Measurements from ENCODE around the gene TTLL6. TPM values are rescaled to one million over a fixed set of nuclear protein-coding genes. Genes with fewer than 3 reads are reported as not detected.
"Not testable (repeated sequence)": the region's sequence is repeated elsewhere in the genome, so short reads cannot be mapped to it uniquely, and the experiment has no call there.

The TTLL6 gene
- total RNA-seq, 1 experiment from 2014 or later = 2.4 TPM

DNA sequence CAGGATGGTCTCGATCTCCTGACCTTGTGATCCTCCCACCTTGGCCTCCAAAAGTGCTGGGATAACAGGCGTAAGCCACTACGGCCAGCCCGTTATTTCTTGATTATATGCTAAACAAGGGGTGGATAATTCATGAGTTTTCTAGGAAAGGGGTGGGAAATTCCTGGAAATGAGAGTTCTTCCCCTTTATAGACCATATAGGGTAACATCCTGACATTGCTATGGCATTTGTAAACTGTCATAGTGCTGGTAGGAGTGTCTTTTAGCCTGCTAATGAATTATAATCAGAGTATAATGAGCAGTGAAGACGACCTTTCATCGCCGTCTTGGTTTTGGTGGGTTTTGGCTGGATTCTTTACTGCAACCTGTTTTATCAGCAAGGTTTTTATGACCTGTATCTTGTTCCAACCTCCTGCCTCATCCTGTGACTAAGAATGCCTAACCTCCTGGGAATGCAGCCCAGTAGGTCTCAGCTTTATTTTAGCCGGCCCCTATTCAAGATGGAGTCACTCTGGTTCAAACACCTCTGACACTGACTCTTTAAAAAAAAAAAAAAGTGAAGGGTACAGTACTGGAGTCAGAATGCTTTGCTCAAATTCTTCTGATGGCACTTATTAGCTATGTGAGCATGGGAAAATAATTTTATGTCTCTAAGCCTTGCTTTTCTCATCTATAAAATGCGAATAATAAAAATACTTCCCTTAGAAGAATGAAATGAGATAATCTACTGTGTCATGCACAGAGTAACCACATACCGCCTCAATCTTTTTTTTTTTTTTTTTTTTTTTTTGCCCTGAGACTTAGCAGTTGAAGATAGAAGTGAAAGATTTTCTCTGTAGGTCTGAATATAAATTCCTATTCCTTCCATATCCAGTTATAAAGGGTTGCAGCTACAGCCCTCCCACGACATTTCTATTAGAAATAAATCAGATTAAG, 8.7 kb upstream of the TTLL6 start:
- Histone ChIP-seq H3K4me1 (ENCODE audit: insufficient read depth, low read length) (no peaks in the 10 kb centered on the region; the same call in 1 of the 2 replicates), H2AFZ (ENCODE audit: low read length) (no peak overlapping the region), H3K23ac (ENCODE audit: insufficient read length, low read depth, low read length) (no peak overlapping the region), H3K79me2 (ENCODE audit: insufficient read depth, low read length) (no peaks in the 10 kb centered on the region), H2BK15ac (ENCODE audit: low read depth, low read length) (no peak overlapping the region), H2BK120ac (ENCODE audit: low read depth, low read length, poor library complexity, severe bottlenecking) (no peak overlapping the region), H3K4me2 (ENCODE audit: insufficient read depth, insufficient read length, low read length) (no peak overlapping the region), H3K4ac (ENCODE audit: low read depth, low read length) (no peak overlapping the region), H3K14ac (ENCODE audit: insufficient read depth, low read length) (no peak overlapping the region), H3K27me3 (ENCODE audit: insufficient read depth, low read length) (no peaks in the 10 kb centered on the region), H2BK20ac (ENCODE audit: low read depth, low read length, poor library complexity, severe bottlenecking) (no peak overlapping the region), H3K56ac (ENCODE audit: insufficient read length, low read depth, low read length) (no peak overlapping the region), H3K23me2 (ENCODE audit: insufficient read length, low read depth, low read length, poor library complexity, severe bottlenecking) (no peaks in the 10 kb centered on the region), H4K91ac (ENCODE audit: insufficient read length, low read depth, low read length) (no peak overlapping the region), H3K18ac (ENCODE audit: insufficient read length, low read depth, low read length) (no peak overlapping the region), H3K27ac (ENCODE audit: insufficient read length, low read depth, low read length) (no peak overlapping the region), H4K5ac (ENCODE audit: insufficient read length, low read depth, low read length) (no peak overlapping the region), H3K79me1 (ENCODE audit: insufficient read depth, low read depth, low read length, poor library complexity, severe bottlenecking) (no peaks in the 10 kb centered on the region), H4K20me1 (ENCODE audit: control insufficient read depth, insufficient read depth, insufficient read length) (no peaks in the 10 kb centered on the region), H2AK5ac (ENCODE audit: insufficient read length, low read length) (no peak overlapping the region), H2BK12ac (ENCODE audit: insufficient read length, low read depth, low read length) (no peak overlapping the region), H3T11ph (ENCODE audit: low read length) (no peak overlapping the region), H2BK5ac (ENCODE audit: insufficient read length, low read length) (no peak overlapping the region), H4K8ac (replicated peaks; ENCODE audit: insufficient read length, low read depth, low read length) (no peak overlapping the region), H3K9me3 (ENCODE audit: control insufficient read depth, low read depth, low read length) (no peaks in the 10 kb centered on the region), H3K9ac (ENCODE audit: extremely low read depth, insufficient read length, low read length) (no peak overlapping the region)
- Mint-ChIP-seq H3K27me3 (ENCODE audit: low read depth) (no peaks in the 10 kb centered on the region), H3K4me1 (0 out of 4 replicates have a peak, but pooled peaks cover 2% of the 10 kb centered on the region in 2 experiments), H3K27ac (no peak overlapping the region), H3K36me3 (ENCODE audit: insufficient read depth in 1 of 3, low read depth in 3 of 3) (no peaks in the 10 kb centered on the region), H3K9me3 (no peaks in the 10 kb centered on the region), H3K4me3 (no peak overlapping the region)
- no CpG with 5 or more reads among the region's 11 CpGs for WGBS (ENCODE audit: extremely low coverage, insufficient read length, low lambda C conversion rate)
- DNase-seq = no peak
- TF ChIP-seq, protein P1, sequence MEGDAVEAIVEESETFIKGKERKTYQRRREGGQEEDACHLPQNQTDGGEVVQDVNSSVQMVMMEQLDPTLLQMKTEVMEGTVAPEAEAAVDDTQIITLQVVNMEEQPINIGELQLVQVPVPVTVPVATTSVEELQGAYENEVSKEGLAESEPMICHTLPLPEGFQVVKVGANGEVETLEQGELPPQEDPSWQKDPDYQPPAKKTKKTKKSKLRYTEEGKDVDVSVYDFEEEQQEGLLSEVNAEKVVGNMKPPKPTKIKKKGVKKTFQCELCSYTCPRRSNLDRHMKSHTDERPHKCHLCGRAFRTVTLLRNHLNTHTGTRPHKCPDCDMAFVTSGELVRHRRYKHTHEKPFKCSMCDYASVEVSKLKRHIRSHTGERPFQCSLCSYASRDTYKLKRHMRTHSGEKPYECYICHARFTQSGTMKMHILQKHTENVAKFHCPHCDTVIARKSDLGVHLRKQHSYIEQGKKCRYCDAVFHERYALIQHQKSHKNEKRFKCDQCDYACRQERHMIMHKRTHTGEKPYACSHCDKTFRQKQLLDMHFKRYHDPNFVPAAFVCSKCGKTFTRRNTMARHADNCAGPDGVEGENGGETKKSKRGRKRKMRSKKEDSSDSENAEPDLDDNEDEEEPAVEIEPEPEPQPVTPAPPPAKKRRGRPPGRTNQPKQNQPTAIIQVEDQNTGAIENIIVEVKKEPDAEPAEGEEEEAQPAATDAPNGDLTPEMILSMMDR (conservative IDR thresholded peaks at IDR 0.05) = no peak

DNA sequence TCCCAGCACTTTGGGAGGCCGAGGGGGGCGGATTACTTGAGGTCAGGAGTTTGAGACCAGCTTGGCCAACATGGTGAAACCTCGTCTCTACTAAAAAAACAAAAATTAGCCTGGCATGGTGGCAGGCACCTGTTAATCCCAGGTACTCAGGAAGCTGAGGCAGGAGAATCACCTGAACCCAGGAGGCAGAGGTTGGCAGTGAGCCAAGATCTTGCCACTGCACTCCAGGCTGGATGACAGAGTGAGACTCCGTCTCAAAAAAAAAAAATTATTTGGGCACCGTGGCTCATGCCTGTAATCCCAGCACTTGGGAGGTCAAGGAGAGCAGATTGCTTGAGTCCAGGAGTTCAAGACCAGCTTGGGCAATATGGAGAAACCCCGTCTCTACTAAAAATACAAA, 3.9 kb upstream of the TTLL6 start:
- not testable (repeated sequence) for H3T11ph ChIP-seq (ENCODE audit: low read length); H2BK12ac ChIP-seq (ENCODE audit: insufficient read length, low read depth, low read length); H2AFZ ChIP-seq (ENCODE audit: low read length); H3K27me3 Mint-ChIP-seq (ENCODE audit: low read depth); H3K23me2 ChIP-seq (ENCODE audit: insufficient read length, low read depth, low read length, poor library complexity, severe bottlenecking); H3K4ac ChIP-seq (ENCODE audit: low read depth, low read length); H3K14ac ChIP-seq (ENCODE audit: insufficient read depth, low read length); H3K27me3 ChIP-seq (ENCODE audit: insufficient read depth, low read length); H4K20me1 ChIP-seq (ENCODE audit: control insufficient read depth, insufficient read depth, insufficient read length); H4K91ac ChIP-seq (ENCODE audit: insufficient read length, low read depth, low read length); H3K4me1 ChIP-seq (ENCODE audit: insufficient read depth, low read length); H3K36me3 Mint-ChIP-seq (ENCODE audit: insufficient read depth in 1 of 3, low read depth in 3 of 3); H3K18ac ChIP-seq (ENCODE audit: insufficient read length, low read depth, low read length); H3K9me3 ChIP-seq (ENCODE audit: control insufficient read depth, low read depth, low read length); H3K9me3 Mint-ChIP-seq; H3K79me1 ChIP-seq (ENCODE audit: insufficient read depth, low read depth, low read length, poor library complexity, severe bottlenecking); H2BK20ac ChIP-seq (ENCODE audit: low read depth, low read length, poor library complexity, severe bottlenecking); H3K27ac ChIP-seq (ENCODE audit: insufficient read length, low read depth, low read length); H3K4me2 ChIP-seq (ENCODE audit: insufficient read depth, insufficient read length, low read length); H2BK15ac ChIP-seq (ENCODE audit: low read depth, low read length); H3K79me2 ChIP-seq (ENCODE audit: insufficient read depth, low read length); H4K8ac ChIP-seq (replicated peaks; ENCODE audit: insufficient read length, low read depth, low read length); H2AK5ac ChIP-seq (ENCODE audit: insufficient read length, low read length); H2BK5ac ChIP-seq (ENCODE audit: insufficient read length, low read length); H3K23ac ChIP-seq (ENCODE audit: insufficient read length, low read depth, low read length); H2BK120ac ChIP-seq (ENCODE audit: low read depth, low read length, poor library complexity, severe bottlenecking); H3K56ac ChIP-seq (ENCODE audit: insufficient read length, low read depth, low read length); DNase-seq; H3K9ac ChIP-seq (ENCODE audit: extremely low read depth, insufficient read length, low read length); H4K5ac ChIP-seq (ENCODE audit: insufficient read length, low read depth, low read length)
- WGBS (ENCODE audit: extremely low coverage, insufficient read length, low lambda C conversion rate) = no CpG with 5 or more reads among the region's 6 CpGs
- peak overlapping the region in 1 of 2 experiments; percentile 5; a peak in 2 of 5 replicates for H3K4me3 Mint-ChIP-seq
- H3K4me1 Mint-ChIP-seq = peaks cover 24 to 33% of the 10 kb centered on the region in 2 experiments
- peak overlapping the region in 1 of 3 experiments; percentile 27; a peak in 1 of 7 replicates for H3K27ac Mint-ChIP-seq

All from H9 (cell line).